Smooth muscle cell (in vitro differentiated cells): Measurements from ENCODE around the gene THRB. TPM values are rescaled to one million over a fixed set of nuclear protein-coding genes. Genes with fewer than 3 reads are reported as not detected.

Experiments
- DNase-seq: peaks from one replicate; lab custom pipeline; 2025; ENCODE audit not compliant: unreplicated experiment; lab: John Stamatoyannopoulos, UW
- H2AFZ ChIP-seq: fragments of 200-600 bp; sonication (generic); 2 replicates; pipeline ENCODE4 v1.6.0; 2016; ENCODE audit warnings: antibody characterized with exemption, low read depth, mild to moderate bottlenecking
- H3F3A ChIP-seq: fragments of 200-600 bp; sonication (generic); 2 replicates; pipeline ENCODE4 v1.6.0; 2017; ENCODE audit warnings: antibody characterized with exemption, low read depth
- H3K27ac ChIP-seq: fragments of 200-600 bp; sonication (generic); 2 replicates; pipeline ENCODE4 v1.5.1; 2016; ENCODE audit warnings: low read depth, mild to moderate bottlenecking
- H3K27me3 ChIP-seq: fragments of 200-600 bp; sonication (generic); 2 replicates; pipeline ENCODE4 v1.6.1; 2016; ENCODE audit warnings: low read depth, mild to moderate bottlenecking
- H3K36me3 ChIP-seq: fragments of 200-600 bp; sonication (generic); 2 replicates; pipeline ENCODE4 v1.5.1; 2016; ENCODE audit warnings: low read depth
- H3K4me1 ChIP-seq: fragments of 200-600 bp; sonication (generic); 2 replicates; pipeline ENCODE4 v1.5.1; 2016; ENCODE audit warnings: low read depth
- H3K4me2 ChIP-seq: fragments of 200-600 bp; sonication (generic); 2 replicates; pipeline ENCODE4 v1.6.0; 2016; ENCODE audit warnings: mild to moderate bottlenecking
- H3K4me3 ChIP-seq: fragments of 200-600 bp; sonication (generic); 2 replicates; pipeline ENCODE4 v1.5.1; 2016; ENCODE audit warnings: mild to moderate bottlenecking
- H3K79me2 ChIP-seq: fragments of 200-600 bp; sonication (generic); 2 replicates; pipeline ENCODE4 v1.6.0; 2016; ENCODE audit warnings: low read depth, mild to moderate bottlenecking
- H3K9ac ChIP-seq: fragments of 200-600 bp; sonication (generic); 2 replicates; pipeline ENCODE4 v1.6.0; 2016; ENCODE audit warnings: low read depth
- H3K9me3 ChIP-seq: fragments of 200-600 bp; sonication (generic); replicated peaks from 2 replicates; pipeline ENCODE4 v1.5.1; 2016; ENCODE audit warnings: low read depth
- H4K20me1 ChIP-seq: fragments of 200-600 bp; sonication (generic); 2 replicates; pipeline ENCODE4 v1.6.0; 2016; ENCODE audit warnings: low read depth
- CTCF ChIP-seq: fragments of 200-600 bp; sonication (generic); IDR thresholded peaks from 2 replicates; pipeline ENCODE4 v1.5.1; 2017; ENCODE audit warnings: borderline replicate concordance, mild to moderate bottlenecking, antibody characterized with exemption; ENCODE audit not compliant: insufficient read depth, poor library complexity, severe bottlenecking
- WGBS: methylation state at CpG from one replicate; pipeline ENCODE4 v1.1.7; 2016; ENCODE audit warnings: low lambda C conversion rate; 5-methylcytosine and 5-hydroxymethylcytosine counted together
- polyA plus RNA-seq: library from polyadenylated mRNA; unstranded; fragments of >200 nt; fragmentation: Nextera tagmentation; extraction: Ambion mirVana; gene quantifications from 2 replicates; pipeline ENCODE4 v1.2.1, GENCODE V29; 2016
- total RNA-seq: library from RNA; depleted of rRNA; stranded (reverse); fragments of >200 nt; gene quantifications from 2 replicates; pipeline ENCODE4 v1.2.3, GENCODE V29; 2014

Gene THRB
- total and polyA plus RNA-seq, 2 experiments from 2014 or later = 5.6 to 43.8 TPM

- Histone ChIP-seq H3K27me3 (peaks cover 4% of the 10 kb centered on the region), H3K4me2 (no peak overlapping the region), H3F3A (no peaks in the 10 kb centered on the region), H3K79me2 (no peaks in the 10 kb centered on the region), H3K4me1 (no peaks in the 10 kb centered on the region), H4K20me1 (no peaks in the 10 kb centered on the region), H3K9me3 (no peaks in the 10 kb centered on the region), H2AFZ (no peak overlapping the region), H3K9ac (no peak overlapping the region), H3K4me3 (no peak overlapping the region), H3K27ac (no peak overlapping the region), H3K36me3 (no peaks in the 10 kb centered on the region)
- TF ChIP-seq CTCF = no peak
- no peak for DNase-seq
These were observed 171.4 kb downstream of the THRB start for GRCh38 chr3:24323272-24323671.

- Histone ChIP-seq H3F3A (no peaks in the 10 kb centered on the region), H3K9me3 (no peaks in the 10 kb centered on the region), H3K36me3 (no peaks in the 10 kb centered on the region), H3K79me2 (no peaks in the 10 kb centered on the region), H2AFZ (no peak overlapping the region), H3K27ac (no peak overlapping the region), H4K20me1 (no peaks in the 10 kb centered on the region), H3K4me2 (no peak overlapping the region), H3K4me3 (no peak overlapping the region), H3K9ac (no peak overlapping the region), H3K27me3 (peaks cover 4% of the 10 kb centered on the region), H3K4me1 (no peaks in the 10 kb centered on the region)
- no peak for DNase-seq
- no peak for TF ChIP-seq CTCF
These were observed 174.0 kb downstream of the THRB start for GRCh38 chr3:24320601-24321000.

- WGBS = 67% methylated on average over 1 of the region's 1 CpG
- H3K9me3 ChIP-seq = no peaks in the 10 kb centered on the region
- no peaks in the 10 kb centered on the region for H3K79me2 ChIP-seq
- H3K27me3 ChIP-seq = no peaks in the 10 kb centered on the region
- no peak overlapping the region for H3K4me2 ChIP-seq
- no peak overlapping the region for H3K9ac ChIP-seq
- TF ChIP-seq CTCF = no peak
- no peaks in the 10 kb centered on the region for H4K20me1 ChIP-seq
- H3K36me3 ChIP-seq = no peaks in the 10 kb centered on the region
- H3F3A ChIP-seq = no peaks in the 10 kb centered on the region
- no peak for DNase-seq
- no peak overlapping the region for H2AFZ ChIP-seq
- H3K4me3 ChIP-seq = no peak overlapping the region
- H3K4me1 ChIP-seq = no peaks in the 10 kb centered on the region
- peak overlapping the region; percentile 27 for H3K27ac ChIP-seq
These were observed 175.9 kb downstream of the THRB start for GRCh38 chr3:24318677-24319287.

- no peaks in the 10 kb centered on the region for H3F3A ChIP-seq
- H3K79me2 ChIP-seq = no peaks in the 10 kb centered on the region
- no peak for TF ChIP-seq CTCF
- no peaks in the 10 kb centered on the region for H3K9me3 ChIP-seq
- no peaks in the 10 kb centered on the region for H3K27me3 ChIP-seq
- no peak overlapping the region for H3K4me2 ChIP-seq
- H3K4me3 ChIP-seq = no peak overlapping the region
- DNase-seq = no peak
- WGBS = 80% methylated on average over 5 of the region's 5 CpGs
- no peak overlapping the region for H3K9ac ChIP-seq
- no peaks in the 10 kb centered on the region for H4K20me1 ChIP-seq
- no peak overlapping the region for H2AFZ ChIP-seq
- peak overlapping the region; percentile 59 for H3K27ac ChIP-seq
- H3K4me1 ChIP-seq = no peaks in the 10 kb centered on the region
- H3K36me3 ChIP-seq = no peaks in the 10 kb centered on the region
These were observed 177.7 kb downstream of the THRB start for GRCh38 chr3:24316887-24317383.
